GM18511 (cell line): ENCODE results near the gene MRGPRD.
"Not testable (repeated sequence)": the region's sequence is repeated elsewhere in the genome, so short reads cannot be mapped to it uniquely, and the experiment has no call there.

Experiments
- ATAC-seq: cut with Tn5 transposase; IDR thresholded peaks from one replicate; pipeline ENCODE4 v1.9.1; 2021; ENCODE audit warnings: mild to moderate bottlenecking, moderate library complexity; ENCODE audit not compliant: unreplicated experiment

Gene MRGPRD

GRCh38 chr11:68994161-68994893 lies 13.5 kb upstream of the MRGPRD start:
- no peak for ATAC-seq

GRCh38 chr11:68993546-68993945 lies 12.8 kb upstream of the MRGPRD start:
- no peak for ATAC-seq

GRCh38 chr11:68992743-68993255 lies 12.0 kb upstream of the MRGPRD start:
- ATAC-seq, result no peak

GRCh38 chr11:68990995-68991780 lies 10.4 kb upstream of the MRGPRD start:
- no peak for ATAC-seq

GRCh38 chr11:68989936-68990606 lies 9.3 kb upstream of the MRGPRD start:
- ATAC-seq, result no peak

- ATAC-seq, result no peak
Measured at GRCh38 chr11:68988491-68988890, 7.7 kb upstream of the MRGPRD start.

GRCh38 chr11:68987211-68987610 lies 6.4 kb upstream of the MRGPRD start:
- ATAC-seq, result no peak

GRCh38 chr11:68983801-68984200 lies 3.0 kb upstream of the MRGPRD start:
- ATAC-seq, result no peak

GRCh38 chr11:68982134-68982533 lies 1.3 kb upstream of the MRGPRD start:
- no peak for ATAC-seq

GRCh38 chr11:68979931-68980775 lies 633 bp downstream of the MRGPRD start:
- no peak for ATAC-seq

- ATAC-seq, result no peak
Measured at GRCh38 chr11:68978931-68979594, 1.7 kb downstream of the MRGPRD start.

- ATAC-seq, result no peak
Measured at GRCh38 chr11:68978626-68978930, 2.2 kb downstream of the MRGPRD start.

- no peak for ATAC-seq
Measured at GRCh38 chr11:68977781-68978625, 2.8 kb downstream of the MRGPRD start.

- no peak for ATAC-seq
Measured at GRCh38 chr11:68976563-68976962, 4.2 kb downstream of the MRGPRD start.

- ATAC-seq, result no peak
Measured at GRCh38 chr11:68976095-68976494, 4.7 kb downstream of the MRGPRD start.

- no peak for ATAC-seq
Measured at GRCh38 chr11:68974421-68975194, 6.2 kb downstream of the MRGPRD start.

- not testable (repeated sequence) for ATAC-seq
Measured at GRCh38 chr11:68973706-68974105, 7.1 kb downstream of the MRGPRD start.

- ATAC-seq, result no peak
Measured at GRCh38 chr11:68973219-68973618, 7.6 kb downstream of the MRGPRD start.
